Fibroblast of pulmonary artery (primary cell): ENCODE measurements around the gene PITPNM2.

Experiments used
- DNase-seq: peaks from one replicate; pipeline ENCODE4 v3.0.0-alpha.2; 2010; ENCODE audit warnings: low read depth
- H3K4me3 ChIP-seq: replicated peaks from 2 replicates; pipeline ENCODE4 v1.5.1; 2011; ENCODE audit warnings: low read depth, mild to moderate bottlenecking, control low read depth, low read length, moderate library complexity
- CTCF ChIP-seq: IDR thresholded peaks from 2 replicates; pipeline ENCODE4 v1.5.1; 2011; ENCODE audit warnings: mild to moderate bottlenecking, control low read depth, low read length, inconsistent platforms; ENCODE audit errors: missing control alignments

PITPNM2 gene

DNA sequence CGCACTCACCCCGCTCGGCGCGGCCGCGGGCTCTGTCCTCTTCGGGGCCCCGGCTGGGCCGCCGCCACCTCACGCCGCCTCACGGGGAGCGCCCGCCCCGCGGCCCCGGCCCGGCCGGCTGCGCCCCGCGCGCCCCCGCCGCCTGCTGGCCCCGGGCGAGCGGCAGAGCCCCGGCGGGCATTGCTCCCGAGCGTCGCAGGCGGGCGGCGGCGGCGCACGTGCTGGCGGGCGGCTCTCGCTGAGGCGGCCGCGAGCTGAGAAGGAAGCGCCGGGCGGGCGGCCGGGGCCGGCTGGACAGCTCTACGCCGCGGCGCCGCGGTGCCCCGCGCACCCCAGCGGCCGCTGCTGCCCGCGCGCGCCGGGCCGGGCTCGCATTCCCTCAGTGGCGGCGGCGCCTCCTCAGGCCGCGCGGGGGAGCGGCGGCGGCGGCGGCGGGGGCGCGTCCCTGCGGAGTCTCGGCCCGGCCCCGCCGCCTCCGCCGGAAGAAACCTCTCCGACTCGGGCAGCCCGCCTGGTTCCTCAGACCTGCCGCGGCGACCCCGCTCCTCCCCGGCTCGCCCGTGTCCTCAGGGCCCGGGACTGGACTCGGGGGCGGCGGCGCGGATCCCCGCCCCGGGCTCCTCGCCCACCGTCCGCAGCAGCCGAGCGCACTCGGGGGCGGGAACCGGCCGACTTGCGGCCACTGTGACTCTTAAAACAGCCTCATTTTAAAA lies at the start of gene PITPNM2:
Gene PITPNM2 (minus strand): TSS at position 347 of the 713 bp plus-strand sequence. CDS start 116,500 bp downstream, outside the sequence.
- DNase-seq: peak; percentile 55
- no peak for TF ChIP-seq CTCF
- peak within 1 kb of the TSS; percentile 62 for H3K4me3 ChIP-seq

- no peak overlapping the region for H3K4me3 ChIP-seq
- DNase-seq: no peak
- TF ChIP-seq CTCF: no peak
Observed at GRCh38 chr12:123200414-123200813, 49.5 kb upstream of the PITPNM2 start.

GRCh38 chr12:123199936-123200335 lies 49.0 kb upstream of the PITPNM2 start:
- TF ChIP-seq CTCF: no peak
- no peak for DNase-seq
- H3K4me3 ChIP-seq: no peak overlapping the region

GRCh38 chr12:123187637-123188036 lies 36.7 kb upstream of the PITPNM2 start:
- no peak overlapping the region for H3K4me3 ChIP-seq
- no peak for TF ChIP-seq CTCF
- DNase-seq: no peak

DNA sequence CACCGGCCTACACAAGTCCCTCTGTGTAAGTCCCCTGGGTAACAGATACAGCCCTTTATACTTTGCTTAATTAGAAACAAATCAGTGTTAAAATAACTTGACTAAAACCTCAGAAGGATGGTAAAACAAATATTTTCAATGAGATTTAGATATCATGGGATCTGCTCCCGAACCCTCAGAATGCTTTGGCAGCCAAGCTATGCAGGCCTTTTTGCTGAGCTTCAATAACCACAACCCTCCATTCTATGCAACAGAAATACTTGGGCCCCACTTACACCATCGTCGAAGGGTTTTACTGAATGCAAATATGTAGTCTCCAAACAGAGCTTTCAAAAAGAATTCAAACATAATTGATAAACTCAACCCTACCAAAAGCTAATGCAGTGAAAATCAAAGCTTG lies 29.3 kb upstream of the PITPNM2 start:
- no peak overlapping the region for H3K4me3 ChIP-seq
- TF ChIP-seq CTCF: no peak
- no peak for DNase-seq

DNA sequence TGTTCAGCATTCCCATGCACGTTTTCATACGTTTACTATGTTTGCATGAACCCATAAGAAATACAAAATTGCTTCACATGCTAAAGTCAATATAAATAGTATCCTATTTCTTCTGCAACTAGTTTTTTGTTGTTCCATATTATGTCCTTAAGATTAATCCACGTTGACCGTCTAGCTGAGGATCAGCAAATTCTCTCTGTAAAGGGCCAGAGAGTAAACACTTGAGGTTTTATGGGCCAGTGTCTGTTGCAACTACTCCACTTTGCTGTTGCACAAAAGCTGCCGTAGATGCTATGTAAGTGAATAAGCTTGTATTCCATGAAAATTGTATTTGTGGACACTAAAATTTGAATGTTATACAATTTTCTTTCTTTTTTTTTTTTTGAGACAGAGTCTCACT lies 21.1 kb upstream of the PITPNM2 start:
- TF ChIP-seq CTCF: no peak
- no peak for DNase-seq
- H3K4me3 ChIP-seq: no peak overlapping the region

DNA sequence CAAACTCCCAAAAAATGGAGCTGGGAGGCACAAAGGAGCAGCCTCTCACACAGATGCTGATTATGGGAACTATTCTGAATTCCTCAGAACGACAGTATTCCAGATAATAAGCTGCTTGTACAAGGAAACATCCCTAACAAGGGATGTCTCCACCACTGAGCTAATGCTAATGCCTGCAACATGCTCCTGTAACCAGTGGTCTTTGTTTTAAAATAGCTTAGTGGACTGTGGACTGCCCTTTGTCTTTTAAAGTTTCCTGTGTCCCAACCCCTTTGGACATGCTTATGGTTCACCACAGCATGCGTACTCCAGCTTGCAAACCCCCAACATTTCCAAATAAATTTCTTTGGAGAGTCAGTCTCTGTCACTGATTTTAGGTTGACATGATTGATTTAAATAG lies 16.4 kb upstream of the PITPNM2 start:
- no peak overlapping the region for H3K4me3 ChIP-seq
- no peak for TF ChIP-seq CTCF
- DNase-seq: no peak
